ENCODE results near the gene MRPL36. TPM values are rescaled to one million over a fixed set of nuclear protein-coding genes. Genes with fewer than 3 reads are reported as not detected.

MRPL36 gene
- total RNA-seq, 4 donors from 2014 or later: 42.6 to 56.1 (median 46.2) TPM

DNA sequence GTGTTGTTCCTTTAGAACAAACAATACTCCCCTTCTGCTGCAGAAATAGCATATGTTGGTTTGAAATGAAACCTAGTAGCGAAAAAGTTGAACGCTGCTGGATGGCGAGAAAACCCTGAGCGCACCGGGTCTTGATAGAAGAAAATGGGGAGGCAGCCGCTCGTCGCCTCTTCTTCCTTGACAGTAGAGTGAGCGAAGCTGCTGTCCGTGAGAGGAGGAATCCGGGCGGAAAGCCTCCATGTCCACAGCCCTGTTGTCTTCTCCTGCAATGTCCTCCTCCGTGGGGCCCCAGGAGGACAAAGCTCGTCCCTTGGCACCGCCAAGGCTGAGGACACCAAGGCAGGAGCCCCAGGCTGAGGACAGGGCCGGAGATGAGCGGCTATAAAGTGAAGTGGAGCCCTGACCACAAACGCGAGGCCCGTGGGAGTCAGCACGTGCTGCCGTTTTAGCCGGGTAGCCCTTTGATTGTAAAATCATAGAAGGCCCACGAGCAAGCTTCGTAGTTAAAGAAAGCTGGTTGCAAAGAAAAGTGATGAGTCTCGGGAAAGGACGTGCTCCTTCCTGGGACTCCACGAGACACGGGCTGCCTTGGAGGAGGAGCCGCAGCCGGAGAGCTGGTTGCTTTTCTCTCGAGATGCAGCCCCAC lies 35.6 kb downstream of the MRPL36 start:
- H3K4me3 ChIP-seq: no peak overlapping the region
- no peaks in the 10 kb centered on the region for H3K36me3 ChIP-seq
- intact Hi-C loops (cut with DNase I): loop anchor here (5.0 kb wide), 1 partner anchor 278 kb away; no protein-coding TSS in a partner anchor
- TF ChIP-seq POLR2AphosphoS5 (IDR thresholded peaks at IDR 0.05) (no peak), POLR2A (IDR thresholded peaks at IDR 0.05; ENCODE audit: low read depth) (no peak)
- TF ChIP-seq, protein P1, sequence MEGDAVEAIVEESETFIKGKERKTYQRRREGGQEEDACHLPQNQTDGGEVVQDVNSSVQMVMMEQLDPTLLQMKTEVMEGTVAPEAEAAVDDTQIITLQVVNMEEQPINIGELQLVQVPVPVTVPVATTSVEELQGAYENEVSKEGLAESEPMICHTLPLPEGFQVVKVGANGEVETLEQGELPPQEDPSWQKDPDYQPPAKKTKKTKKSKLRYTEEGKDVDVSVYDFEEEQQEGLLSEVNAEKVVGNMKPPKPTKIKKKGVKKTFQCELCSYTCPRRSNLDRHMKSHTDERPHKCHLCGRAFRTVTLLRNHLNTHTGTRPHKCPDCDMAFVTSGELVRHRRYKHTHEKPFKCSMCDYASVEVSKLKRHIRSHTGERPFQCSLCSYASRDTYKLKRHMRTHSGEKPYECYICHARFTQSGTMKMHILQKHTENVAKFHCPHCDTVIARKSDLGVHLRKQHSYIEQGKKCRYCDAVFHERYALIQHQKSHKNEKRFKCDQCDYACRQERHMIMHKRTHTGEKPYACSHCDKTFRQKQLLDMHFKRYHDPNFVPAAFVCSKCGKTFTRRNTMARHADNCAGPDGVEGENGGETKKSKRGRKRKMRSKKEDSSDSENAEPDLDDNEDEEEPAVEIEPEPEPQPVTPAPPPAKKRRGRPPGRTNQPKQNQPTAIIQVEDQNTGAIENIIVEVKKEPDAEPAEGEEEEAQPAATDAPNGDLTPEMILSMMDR (IDR thresholded peaks at IDR 0.05): no peak
- no peaks in the 10 kb centered on the region for H3K9me3 ChIP-seq
- H3K4me1 ChIP-seq: no peaks in the 10 kb centered on the region
- H3K27me3 ChIP-seq: peaks cover 0 to 64% (median 0%) of the 10 kb centered on the region in 4 donors
- WGBS: 83% methylated on average over 32 of the region's 32 CpGs
- H3K27ac ChIP-seq (replicated peaks in 1 of 4): no peak overlapping the region
- DNase-seq (ENCODE audit: extremely low spot score): no peak

DNA sequence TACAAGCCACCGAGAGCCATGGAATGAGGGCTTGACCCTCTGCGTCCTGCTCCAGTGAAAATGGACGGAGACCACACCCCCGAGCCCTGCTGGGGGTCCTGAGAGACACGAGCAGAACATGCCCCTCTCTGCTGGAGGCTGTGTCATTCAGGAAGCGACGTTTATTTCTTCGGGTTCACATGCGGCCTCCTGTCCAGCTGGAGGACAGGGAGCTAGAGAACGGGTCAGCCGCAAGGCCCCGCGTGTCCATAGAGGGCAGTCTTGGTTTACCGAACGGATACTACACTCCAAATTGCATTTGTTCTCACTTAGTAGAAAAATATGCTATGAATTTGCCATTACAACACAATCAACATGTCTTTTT lies 36.1 kb downstream of the MRPL36 start:
- Histone ChIP-seq H3K27me3 (peaks cover 0 to 62% (median 0%) of the 10 kb centered on the region in 4 donors), H3K9me3 (no peaks in the 10 kb centered on the region), H3K4me3 (no peak overlapping the region), H3K4me1 (no peaks in the 10 kb centered on the region), H3K27ac (replicated peaks in 1 of 4) (no peak overlapping the region), H3K36me3 (no peaks in the 10 kb centered on the region)
- no peak for DNase-seq (ENCODE audit: extremely low spot score)
- TF ChIP-seq POLR2AphosphoS5 (IDR thresholded peaks at IDR 0.05): no peak
- TF ChIP-seq, protein P1 (IDR thresholded peaks at IDR 0.05): peak; percentile 37 to 56 (median 45)
- intact Hi-C loops (cut with DNase I): loop anchor here (5.0 kb wide), 1 partner anchor 279 kb away; no protein-coding TSS in a partner anchor
- 25% methylated on average over 15 of the region's 15 CpGs for WGBS

DNA sequence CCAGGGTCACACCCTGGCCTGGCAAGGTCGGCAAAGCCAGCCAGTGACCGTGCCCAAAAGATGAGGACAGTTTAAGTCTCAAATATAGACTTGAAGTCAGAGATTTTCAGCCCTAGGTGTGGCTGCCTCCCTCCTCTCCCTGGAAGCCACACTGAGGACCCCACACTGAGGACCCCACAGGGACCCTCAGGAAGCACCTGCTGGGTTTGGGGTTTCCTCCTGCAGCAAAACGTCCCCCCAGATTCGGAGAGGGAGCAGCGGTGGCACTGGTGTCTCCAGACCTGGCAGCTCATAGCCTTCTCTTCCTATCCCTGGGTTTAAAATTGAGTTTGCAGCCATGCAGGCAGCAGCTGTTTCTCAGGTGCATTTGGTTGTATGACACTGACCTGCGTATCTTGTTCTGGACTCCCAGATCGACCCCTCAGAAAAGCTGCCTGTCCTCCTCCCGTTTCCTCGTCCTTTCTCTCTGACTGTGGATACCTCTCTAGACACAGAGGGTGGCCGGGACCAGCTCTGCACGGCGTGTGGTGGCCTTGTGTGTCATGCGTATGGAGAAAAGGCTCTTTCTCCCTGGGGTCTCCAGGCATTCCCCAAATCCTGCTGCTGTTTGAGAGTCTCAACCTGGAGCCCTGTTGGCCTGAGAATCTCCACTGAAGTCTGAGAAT lies 36.6 kb downstream of the MRPL36 start:
- Histone ChIP-seq H3K27me3 (peaks cover 0 to 56% (median 0%) of the 10 kb centered on the region in 4 donors), H3K27ac (replicated peaks in 1 of 4) (no peak overlapping the region), H3K36me3 (no peaks in the 10 kb centered on the region), H3K9me3 (no peaks in the 10 kb centered on the region), H3K4me3 (no peak overlapping the region), H3K4me1 (no peaks in the 10 kb centered on the region)
- no peak for DNase-seq (ENCODE audit: extremely low spot score)
- TF ChIP-seq POLR2A (IDR thresholded peaks at IDR 0.05; ENCODE audit: low read depth): no peak
- no peak for TF ChIP-seq EP300 (IDR thresholded peaks at IDR 0.05)
- TF ChIP-seq, protein P1 (IDR thresholded peaks at IDR 0.05): no peak
- no peak for TF ChIP-seq POLR2AphosphoS5 (IDR thresholded peaks at IDR 0.05)
- intact Hi-C loops (cut with DNase I): loop anchor here (5.0 kb wide), 1 partner anchor 279 kb away; no protein-coding TSS in a partner anchor
- WGBS: 73% methylated on average over 11 of the region's 13 CpGs

DNA sequence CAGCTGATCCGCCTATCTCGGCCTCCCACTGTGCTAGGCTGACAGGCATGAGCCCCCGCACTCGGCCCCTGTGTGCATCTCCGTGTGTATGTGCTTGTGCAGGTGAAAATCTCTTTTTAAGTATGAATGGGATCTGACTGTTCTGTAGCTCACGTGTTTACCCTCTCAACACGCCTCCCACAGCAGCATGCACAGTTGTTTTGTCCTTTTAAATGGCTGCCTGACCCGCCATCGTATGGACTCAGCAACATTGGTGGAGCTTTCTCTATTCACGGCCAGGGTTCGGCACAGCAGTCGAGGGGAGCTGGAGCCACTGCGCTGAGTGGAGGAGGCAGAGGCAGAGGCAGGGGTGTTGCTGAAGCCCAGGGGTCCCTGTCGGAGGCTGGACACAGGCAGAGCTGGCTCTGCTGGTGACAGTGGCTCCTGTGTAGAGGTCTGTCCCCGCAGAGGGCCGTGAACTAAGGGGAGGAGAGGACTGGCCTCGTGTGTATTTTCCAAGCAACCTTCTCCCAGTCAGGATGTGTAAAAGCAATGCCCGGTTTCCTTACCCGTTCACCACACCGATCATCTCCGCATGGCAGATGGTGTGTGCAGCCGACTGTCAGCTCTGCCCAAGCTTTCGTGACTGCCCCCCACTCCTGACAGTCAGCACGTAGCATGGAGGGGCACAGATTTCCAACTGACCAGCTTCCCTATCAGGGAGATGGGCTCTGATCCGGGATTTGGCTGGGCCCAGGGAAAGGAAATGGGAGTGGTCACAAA lies 37.3 kb downstream of the MRPL36 start:
- Histone ChIP-seq H3K4me1 (no peaks in the 10 kb centered on the region), H3K27me3 (peaks cover 0 to 53% (median 0%) of the 10 kb centered on the region in 4 donors), H3K4me3 (no peak overlapping the region), H3K9me3 (no peaks in the 10 kb centered on the region), H3K27ac (replicated peaks in 1 of 4) (no peak overlapping the region), H3K36me3 (no peaks in the 10 kb centered on the region)
- no peak for TF ChIP-seq POLR2AphosphoS5 (IDR thresholded peaks at IDR 0.05)
- TF ChIP-seq, protein P1 (IDR thresholded peaks at IDR 0.05): no peak
- no peak for TF ChIP-seq POLR2A (IDR thresholded peaks at IDR 0.05; ENCODE audit: low read depth)
- no peak for TF ChIP-seq EP300 (IDR thresholded peaks at IDR 0.05)
- intact Hi-C loops (cut with DNase I): loop anchor here (5.0 kb wide), 1 partner anchor 280 kb away; no protein-coding TSS in a partner anchor
- WGBS: 86% methylated on average over 22 of the region's 25 CpGs
- DNase-seq (ENCODE audit: extremely low spot score): no peak

Measured in esophagus muscularis mucosa (tissue), 4 donors.